Stimulated activated CD4-positive, alpha-beta T cell treated with anti-CD3 and anti-CD28 coated beads, Interleukin-2, amount 100 ng/mL, for 24 hours (primary cell): Measurements from ENCODE around the gene SQSTM1.

Experiments
- DNase-seq, 2 donors: peaks; one replicate each; pipeline ENCODE4 v3.0.0-alpha.2; 2020

The SQSTM1 gene

DNA sequence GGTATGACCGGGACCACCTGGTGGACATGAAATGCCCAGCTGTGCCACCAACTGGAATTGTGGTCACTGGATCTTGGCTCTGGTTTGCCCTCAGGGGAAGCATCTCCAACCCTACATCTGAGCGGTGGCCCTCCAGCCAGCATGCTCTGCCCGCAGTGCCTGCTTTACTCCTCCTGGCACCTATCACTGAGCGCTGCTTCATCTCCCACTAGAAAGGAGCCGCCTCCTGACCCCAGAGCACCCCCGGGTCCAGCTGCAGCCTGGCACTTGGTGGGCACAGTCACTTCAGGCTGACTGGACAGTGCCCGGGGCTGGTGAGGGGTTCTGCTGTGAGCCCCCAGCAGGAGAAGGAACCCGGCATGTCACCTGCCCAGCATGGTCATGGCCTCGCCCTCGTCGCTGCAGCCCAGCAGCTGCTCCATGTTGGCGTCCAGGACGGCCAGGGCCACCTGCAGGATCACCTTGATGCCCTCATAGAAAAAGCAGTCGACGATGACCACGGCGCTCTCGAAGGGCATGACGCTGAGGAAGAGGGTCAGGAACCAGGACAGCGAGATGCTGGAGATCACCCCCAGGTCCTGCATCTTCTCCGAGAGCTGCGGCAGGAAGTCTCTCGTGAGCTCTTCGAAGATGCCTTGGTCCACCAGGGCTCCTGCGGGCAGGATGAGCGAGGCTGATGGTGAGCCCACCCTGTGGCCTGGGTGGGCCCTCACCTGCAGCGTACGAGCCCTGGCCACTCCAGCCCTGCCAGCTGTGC, 54.0 kb downstream of the SQSTM1 start:
- no peak for DNase-seq

DNA sequence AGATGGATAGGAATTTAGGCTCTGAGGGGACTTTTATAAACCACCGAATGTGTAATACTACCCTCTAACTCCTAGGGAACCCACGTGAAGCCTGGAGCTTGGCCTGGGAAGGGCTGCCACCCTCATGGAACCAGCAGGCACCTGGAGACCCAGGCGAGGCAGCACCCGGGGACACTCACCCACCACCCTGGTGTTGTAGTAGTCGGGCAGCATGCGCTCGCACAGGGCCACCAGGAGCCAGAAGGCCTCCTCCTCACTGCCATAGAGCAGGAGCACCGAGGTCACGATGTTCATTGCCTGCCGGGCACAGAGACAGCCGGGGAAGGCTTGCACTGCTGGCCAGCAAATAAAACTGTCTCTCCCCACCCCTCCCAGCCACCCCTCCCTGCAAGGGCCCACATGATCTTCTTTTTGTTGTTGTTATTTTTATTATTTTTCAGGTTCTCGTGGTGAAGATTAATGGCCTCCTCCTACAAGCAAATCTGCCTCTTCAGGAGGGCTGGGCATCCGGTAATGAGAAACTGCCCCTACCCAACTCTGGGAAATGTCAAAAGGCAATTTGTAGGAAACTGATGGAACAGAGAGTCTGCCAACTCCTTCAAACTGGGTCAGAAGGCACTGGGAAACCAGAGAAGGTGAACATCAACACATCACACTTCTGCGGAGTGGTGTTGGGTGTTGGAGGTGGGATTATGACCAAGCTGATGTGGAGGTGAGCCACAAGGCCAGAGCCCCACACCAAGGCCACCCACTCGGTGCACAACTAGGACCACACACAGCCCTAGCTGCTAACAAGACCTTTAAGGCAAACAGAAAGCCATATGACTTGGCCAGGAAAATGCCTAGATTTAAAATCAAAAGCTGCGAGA, 55.3 kb downstream of the SQSTM1 start:
- DNase-seq = no peak

DNA sequence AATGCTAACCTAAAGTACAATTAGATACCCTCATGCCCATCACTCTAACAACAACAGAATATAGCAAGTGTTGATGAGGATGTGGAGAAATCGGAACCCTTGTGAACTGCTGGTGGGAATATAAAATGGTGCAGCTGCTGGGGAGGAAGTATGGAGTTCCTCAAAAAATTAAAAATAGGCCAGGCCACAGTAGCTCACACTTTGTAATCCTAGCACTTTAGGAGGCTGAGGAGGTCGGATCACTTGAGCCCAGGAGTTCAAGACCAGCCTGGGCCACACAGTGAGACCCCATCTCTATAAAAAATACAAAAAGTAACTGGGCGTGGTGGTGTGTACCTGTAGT, 55.9 kb downstream of the SQSTM1 start:
- DNase-seq = no peak

DNA sequence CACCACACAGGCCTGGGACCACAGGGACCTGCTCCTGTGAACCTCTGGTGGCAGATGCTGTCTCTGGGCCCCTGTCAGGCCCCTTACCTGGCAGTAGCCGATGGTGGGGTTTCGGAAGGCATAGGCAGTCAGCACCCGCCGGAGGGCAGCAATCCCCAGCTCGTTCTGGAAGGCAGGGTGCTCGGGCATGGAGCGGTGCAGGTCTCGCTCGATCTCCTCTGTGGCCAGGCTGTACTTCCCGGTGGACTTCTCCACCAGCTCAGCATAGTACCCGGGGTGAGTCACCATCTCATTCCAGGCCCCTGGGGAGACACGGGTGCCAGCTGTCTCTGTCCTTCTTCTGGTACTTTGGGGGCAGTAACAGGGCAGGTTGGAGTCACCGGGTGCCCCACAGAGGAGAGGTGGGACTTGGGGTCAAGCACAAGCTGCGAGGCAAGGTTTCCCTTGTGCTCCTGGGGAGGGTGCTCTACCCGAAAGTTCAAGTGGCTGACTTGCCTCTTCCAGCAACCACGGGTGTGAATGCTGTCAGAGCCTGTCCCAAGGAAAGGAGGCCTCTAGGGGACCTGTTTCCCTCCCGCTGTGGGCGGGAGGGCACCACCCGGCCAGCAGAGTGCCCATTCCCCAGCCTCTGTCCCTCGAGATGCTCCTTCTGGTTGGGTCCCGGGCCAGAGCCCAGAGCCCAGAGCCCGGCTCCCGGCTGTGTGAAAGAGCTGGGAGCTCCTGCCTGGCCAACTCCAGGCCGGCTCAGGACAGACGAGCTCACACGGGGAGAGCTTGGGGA, 57.7 kb downstream of the SQSTM1 start:
- DNase-seq = no peak

DNA sequence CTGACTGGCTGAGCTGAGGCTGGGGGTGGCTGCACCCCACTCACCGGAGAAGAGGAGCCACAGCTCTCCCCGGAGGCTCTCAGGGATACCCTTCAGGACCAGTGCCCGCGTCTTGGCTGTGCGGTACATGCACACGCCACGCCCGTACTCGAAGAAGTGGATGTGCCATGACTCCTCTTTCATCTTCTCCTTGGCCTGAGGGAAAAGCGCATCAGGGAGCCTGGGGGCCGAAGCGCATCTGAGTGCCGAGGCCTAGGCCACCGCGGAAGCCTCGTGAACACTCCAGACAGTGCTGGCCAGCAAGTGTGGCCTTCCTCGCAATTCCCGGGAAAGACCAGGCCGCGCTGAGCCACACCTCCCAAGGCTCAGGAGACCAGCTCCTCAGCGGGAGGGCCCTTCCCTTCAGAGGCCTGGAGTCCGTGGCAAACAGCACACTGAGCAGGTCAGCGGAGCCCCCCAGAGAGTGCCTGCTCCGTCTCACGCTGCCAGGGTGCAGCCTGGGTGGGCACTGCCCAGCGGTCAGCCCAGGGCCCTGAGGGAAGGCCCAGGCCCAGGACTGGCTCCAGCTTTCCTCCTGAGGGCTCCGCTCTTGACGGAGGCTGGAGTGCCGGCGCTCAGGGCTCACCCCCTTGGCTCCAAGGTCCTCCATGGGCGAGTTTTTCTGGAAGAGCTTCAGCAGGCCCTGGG, 58.4 kb downstream of the SQSTM1 start:
- DNase-seq = no peak

DNA sequence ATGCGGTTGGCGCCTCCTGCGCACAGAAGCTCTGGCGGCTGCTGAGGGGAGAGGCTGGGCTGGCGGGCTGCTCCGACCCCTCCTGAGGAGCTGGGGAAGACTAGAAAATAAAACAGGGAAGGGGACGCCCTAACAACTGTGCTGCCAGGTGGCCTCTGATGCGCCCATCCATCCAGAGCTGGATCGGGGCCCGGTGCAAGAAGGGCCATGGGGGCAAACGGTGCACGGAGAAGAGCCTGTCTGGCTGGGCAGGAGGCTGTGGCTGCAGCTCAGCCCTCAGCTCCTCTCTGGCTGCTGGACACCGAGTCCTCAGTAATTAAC, 58.9 kb downstream of the SQSTM1 start:
- DNase-seq = no peak

DNA sequence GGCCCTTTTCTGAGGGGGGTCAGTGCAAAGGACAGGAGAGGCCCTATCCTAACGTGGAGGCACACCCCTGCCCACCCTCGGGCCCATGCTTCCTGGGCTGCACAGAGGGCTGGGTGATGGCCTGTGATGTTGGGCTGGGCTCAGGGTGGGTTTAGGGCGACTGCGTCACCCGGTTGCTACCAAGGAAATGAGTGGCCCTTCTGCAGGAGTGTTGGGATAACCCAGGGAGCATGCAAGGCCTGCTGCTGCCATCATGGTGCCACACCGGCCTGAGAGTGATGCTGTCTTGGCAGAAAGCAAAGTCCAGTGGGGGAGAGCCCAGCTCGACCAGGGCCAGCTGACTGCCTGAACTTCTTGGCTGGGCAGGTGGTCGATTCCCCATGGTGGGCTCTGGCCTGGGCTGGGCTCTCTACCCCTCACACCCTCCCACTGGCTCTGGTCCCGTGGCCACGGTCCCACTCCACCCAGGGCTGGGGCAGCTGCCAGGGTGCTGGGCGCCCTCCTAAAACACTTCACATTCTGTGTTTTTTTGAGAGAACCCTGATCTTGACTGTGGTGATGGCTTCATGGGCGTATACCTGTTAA, 59.5 kb downstream of the SQSTM1 start:
- no peak for DNase-seq

DNA sequence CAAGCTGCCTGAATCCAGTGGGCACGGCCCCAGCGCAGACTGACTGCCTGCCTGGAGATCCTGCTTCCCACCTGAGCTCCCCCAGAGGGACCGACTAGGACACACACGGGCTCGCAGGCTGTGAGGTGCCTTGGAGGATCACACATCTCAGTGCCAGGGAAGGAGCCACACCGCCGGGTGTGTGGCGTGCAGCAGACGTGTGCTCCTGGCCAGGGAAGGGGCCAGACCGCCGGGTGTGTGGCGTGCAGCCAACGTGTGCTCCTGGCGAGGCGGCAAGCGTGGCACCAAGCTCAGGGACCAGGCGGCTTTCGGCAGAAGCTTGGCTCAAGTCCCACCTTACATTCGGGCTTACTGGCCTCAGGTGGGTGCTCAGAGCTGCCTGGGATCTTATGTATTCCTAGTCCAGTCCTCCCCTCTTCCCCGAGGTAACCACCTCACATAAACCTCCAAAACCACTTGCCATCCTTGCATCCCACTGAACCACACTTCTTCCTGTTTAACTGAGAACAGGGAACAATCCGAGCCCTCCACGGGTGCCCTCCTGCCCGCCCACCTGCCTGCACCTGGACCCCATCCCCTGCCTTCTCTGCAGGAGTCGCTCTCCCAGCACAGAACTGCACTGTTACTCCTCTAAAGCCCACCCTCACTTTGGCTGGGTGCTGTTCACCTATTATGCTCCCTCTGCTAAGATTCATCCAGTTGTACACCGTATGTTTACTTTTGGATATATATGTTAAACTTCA, 60.3 kb downstream of the SQSTM1 start:
- no peak for DNase-seq

DNA sequence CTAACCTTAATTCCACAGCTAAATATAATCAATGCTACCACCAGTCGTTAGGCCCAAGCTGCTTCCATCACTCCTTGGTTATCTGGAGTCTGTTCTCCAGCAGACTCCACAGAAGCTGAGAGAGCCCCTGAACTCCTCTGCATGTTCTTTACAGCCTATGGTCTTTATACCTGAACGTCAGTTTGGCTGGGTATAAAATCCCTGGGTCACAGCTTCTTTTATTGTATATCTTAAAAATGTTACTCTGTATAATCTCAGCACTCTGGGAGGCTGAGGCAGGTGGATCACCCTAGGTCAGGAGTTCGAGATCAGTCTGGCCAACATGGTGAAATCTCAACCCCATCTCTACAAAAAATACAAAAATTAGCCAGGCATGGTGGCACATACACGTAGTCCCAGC, 61.6 kb downstream of the SQSTM1 start:
- DNase-seq = no peak

DNA sequence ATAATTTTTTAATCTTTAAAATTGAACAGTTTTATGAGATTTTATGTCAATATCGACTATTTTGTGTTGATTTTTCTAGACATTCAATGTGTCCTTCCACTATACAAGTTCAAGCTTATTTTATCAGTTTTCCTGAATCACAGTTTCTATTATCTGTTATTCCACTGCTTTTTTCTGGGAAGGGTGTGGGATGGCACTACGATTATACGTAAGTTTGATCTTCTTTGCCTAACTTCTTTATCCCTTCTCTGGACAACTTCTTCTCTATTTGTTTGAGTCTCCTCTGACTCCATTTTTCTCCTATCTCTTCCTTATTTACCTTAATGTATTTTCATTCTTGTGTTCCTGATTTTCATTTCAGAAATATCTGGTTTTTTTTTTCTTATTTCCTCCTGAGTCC, 62.5 kb downstream of the SQSTM1 start:
- DNase-seq = no peak

DNA sequence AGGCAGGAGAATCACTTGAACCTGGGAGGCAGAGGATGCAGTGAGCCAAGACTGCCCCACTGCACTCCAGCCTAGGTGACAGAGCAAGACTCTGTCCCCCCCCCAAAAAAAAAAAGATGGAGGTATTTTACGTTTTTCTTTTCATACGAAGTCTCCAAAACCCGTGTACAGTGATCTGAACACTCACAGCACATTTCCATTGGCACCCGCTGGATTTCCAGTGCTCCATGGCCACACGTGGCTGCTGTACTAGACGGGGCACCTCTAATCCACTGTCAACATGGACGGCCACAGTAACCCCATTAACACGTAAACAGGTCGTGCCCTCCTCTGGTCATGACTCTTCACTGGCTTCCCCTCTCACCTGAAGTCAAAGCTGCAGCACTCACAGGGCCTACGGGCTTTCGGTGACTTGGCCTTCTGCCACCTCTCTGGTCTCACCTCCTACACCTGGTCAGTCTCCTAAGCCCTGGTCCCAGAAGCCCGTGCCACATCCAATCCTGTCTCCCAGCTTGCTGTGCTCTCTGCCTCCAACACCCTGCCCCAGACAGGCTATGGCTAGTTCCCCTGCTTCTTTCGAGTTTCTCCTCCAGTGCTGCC, 64.9 kb downstream of the SQSTM1 start:
- no peak for DNase-seq

DNA sequence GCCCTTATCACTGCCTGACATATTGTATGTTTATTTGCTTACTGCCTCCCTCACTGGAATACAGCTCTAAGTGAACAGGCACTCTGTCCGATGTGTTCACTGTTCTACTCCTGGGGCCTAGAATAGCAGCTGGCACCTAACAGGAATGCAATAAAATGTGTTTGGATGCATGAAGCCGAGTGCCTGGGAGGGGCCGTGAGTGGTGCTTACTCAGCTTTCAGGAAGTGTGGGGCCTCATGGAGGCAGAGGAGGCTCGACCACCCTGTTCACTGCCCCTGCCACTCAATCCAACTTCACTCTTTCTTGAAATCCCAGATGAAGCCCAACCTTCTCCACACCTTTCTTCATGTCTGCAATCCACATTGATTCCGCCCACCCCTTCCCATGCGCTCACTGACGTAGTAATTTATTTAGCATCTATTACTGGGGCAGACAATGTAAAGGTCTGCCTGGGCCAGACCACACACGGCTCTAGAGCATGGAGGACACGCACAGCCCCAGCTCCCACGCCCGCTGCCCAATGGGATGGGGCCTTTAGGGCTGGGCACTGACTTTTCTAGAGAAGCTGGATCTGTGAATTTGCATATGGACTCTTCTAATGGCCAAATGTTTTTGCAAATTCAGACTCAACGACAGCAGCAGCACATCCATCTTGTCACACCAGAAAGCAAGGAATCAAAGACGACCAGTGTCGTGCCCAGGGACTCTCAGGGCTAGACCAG, 65.6 kb downstream of the SQSTM1 start:
- no peak for DNase-seq

DNA sequence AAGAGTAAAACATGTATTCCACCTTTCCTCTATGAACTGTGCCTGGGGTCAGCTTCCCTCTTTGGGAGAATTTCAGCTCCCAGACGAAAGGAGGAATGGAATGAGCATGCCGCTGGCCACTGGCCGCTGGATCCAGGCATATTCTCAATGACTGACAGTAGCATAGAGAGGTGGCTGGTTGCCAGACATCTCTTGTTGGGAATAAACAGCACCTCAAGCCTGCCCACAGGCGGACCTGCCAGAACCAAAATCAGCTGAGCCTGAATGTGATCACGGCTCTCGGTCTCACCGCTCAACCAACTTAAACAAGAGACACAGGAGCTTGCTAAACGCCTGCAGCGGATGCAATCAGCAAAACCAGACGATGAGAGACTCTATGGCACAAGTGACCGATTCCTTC, 66.4 kb downstream of the SQSTM1 start:
- DNase-seq = no peak
